Measurements from ENCODE around the gene GPRIN1. TPM values are rescaled to one million over a fixed set of nuclear protein-coding genes. Genes with fewer than 3 reads are reported as not detected.
"Not testable (repeated sequence)": the region's sequence is repeated elsewhere in the genome, so short reads cannot be mapped to it uniquely, and the experiment has no call there.

The GPRIN1 gene
- total RNA-seq, 1 donor from 2014 or later: 1.9 TPM

DNA sequence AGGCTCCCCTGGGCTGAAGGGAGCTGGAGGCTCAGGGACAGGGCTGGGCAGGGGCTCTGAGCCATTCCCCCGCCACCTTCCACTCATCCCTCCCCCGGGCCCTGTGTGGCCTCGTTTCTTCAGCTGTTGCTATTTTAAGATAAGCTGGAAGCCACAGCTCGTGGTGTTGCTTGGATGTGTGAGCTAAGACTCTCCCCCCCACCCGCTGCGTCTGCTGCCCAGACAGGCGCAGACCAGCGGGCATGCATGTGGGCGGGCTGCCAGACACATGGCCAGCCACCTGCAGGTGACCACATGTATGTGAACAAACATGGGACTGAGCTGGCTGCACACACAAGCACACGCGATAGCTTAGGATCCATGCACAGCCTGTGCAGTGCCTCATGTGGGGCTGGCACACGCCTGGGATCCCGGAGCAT is 11.7 kb upstream of the GPRIN1 start:
- ATAC-seq: no peak

DNA sequence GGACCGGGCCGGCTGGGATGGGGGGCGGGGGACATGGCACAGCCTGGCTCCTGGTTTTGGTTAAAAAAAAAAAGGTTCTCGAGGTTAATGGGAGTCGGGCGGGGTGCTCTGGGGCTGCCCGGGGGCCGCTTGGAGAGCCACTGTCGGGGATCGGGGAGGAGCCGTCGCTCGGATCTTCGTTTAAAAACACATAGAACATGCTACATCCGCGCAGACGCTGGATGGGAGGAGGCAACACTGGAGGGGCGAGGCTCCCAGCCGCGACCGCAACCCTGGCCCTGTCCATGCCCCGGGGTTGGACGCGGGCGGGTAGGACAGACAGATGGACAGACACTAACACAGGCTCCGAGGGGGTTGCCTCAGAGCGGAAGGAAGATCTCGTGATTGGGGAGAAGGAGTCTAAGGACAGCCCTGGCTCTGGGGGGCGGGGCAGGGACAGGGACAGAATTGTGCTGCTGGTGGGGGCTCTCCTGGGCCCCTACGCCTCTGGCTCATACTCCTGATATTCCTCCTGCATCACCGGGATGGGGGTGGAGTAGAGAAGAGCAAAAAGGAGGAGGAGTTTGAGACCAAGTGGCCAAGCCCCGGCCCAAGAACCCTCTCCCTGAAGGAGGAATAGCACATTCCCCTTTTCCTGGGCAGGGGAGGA is 10.5 kb upstream of the GPRIN1 start:
- ATAC-seq: no peak

DNA sequence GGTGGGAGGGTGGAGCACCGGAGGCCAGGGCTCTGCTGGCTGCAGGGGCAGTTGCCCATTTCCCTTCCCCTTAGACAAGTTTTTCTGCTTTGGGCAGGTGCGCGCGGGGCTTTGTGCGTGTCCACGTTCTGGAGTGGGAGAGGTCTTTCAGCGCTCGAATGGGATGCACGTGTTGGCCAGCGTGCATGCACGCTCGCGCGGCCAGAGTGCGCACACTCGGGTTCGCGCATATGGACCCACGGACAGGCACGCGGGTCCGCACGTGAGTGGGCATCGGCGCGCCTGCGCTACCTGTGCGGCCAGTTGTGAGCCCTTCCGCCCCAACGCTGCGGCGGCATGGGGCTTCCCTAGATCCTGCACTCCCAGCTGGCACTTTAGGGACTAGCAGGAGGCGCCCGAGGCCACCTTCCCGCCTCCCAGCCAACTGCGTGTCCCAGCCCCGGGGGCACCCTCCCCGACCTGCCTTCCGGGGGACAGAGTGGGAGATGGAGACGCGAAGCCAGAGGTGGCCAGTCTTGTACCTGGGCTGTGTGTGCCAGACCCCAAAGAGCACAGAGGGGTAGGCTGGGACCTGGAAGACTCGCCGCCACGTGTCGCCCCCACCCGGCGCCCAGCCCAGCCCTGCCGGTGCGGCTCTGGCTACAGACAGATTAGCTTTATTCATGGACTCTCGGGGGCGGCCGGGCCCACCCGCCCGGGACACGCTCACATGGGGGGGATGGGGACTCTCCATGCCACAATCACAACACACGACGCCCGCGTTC is 9.8 kb upstream of the GPRIN1 start:
- ATAC-seq: no peak

DNA sequence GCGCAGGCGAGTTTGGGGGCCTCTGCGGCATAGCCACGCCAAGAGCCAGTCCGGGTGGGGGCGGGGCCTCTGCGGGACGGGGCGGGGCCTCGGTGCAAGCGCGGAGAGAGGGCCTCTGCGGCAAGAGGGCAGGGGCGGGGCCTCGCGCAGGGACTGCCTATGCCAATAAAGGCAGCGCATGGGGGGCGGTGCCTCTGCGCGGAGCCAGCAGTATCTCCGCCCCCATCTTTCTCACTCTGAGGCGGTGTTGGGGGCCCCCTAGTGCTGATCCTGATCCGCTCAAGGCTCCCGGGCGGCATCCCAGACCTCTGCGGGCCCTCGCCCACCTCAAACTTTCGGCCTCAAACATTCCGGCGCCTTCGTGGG is 9.2 kb upstream of the GPRIN1 start:
- ATAC-seq: peak; percentile 65

DNA sequence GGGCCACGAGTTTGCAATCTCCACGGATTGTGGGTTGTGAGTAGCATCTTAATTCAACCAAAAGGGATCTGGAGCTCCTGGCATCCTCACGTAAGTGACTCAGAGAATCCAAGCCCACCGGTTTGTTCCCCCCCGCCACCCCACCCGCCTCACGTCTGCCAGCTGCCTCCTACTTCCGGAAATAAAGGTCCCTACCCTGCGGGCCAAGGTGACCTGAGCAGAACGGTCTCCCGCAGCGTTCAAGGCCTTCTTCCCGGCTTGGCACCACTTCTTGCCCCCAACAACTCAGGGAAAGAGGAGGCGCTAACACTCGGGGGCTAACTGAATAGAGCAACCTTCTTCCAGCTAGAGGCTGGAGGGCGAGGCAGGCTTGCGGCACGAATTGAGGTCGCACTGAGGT is 8.8 kb upstream of the GPRIN1 start:
- no peak for ATAC-seq

DNA sequence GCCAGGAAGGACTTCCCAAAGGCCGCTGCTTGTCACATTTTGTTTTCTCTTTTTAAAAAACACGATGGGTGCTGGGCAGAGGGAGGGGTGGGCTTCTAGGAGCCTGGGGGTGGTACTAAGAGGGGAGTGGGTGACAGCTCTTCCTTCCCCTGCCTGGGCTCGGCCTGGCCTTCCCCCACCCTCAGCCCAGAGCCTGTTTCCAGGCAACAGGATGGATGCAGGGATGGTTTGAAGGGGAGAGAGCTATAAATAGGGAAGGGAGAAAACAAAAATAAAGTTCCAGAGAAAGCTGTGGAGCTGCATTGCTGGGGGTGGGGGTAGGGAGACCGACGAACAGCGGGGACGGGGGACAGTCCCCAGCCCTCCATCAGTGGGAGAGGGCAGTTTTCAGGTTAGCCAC is 6.6 kb upstream of the GPRIN1 start:
- ATAC-seq: no peak

DNA sequence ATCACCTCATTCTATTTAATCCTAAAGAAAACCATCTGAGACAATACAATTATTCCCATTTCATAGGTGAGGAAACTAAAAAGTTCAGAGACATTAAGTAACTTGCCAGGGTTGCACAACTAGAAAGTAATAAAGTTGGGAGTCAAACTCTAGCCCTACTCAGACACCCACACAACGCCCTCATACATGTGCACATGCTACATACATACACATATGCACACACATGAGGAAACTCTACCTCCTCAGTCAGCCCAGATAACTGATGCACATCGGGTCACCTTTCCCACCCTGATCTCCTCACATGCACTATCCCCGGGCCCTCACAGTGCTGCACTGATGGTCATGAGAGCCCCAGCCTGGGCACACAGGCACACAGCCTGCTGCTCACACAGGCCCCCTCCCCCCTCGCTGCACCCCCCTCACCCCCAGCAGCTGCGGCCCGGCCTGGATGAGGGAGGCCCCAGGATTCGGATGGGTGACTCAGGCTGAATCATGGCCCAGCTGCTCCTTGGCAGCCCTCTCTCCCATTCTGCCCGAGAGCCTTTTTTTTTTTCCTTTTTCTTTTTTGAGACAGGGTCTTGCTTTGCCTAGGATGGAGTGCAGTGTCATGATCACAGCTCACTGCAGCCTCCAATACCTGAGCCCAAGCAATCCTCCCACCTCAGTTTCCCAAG is 5.0 kb upstream of the GPRIN1 start:
- ATAC-seq: no peak

DNA sequence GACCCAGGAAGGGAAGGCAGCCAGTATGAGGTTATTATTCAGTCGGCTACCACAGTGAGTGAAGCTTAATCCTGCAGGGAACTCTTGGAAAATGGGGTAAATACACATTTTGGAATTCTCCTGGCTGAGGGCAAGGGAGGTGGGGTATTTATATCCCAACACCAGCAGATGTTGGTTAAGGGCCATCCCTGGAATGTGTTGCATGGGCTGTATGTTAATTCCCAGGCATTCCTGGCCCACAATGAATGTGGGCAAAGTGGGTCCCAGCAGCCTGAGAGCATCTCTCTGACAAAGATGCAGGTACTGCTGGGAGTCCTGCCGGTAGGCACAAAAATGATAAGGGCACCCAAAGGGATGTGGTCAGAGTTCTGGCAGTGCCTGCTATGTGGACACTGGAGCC is 2.9 kb upstream of the GPRIN1 start:
- no peak for ATAC-seq

DNA sequence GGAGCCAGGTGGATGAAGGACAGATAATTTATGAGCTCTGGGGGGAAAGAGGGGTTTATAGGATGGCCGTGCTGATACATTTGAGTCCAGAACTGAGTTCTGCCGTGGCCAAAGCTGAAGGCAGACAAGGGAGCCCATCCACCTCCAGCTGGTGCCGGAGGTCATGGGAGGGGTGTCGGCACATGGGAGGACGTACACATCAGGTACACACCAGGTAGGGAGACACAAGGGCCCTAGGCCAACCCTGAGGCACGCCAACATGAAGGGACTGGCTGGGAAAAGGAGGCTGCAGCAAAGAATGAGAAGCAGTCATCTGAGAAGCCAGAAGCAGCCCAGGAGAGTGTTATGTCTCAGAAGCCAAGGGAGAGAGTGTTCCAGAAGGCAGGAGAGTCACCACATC is 2.1 kb upstream of the GPRIN1 start:
- no peak for ATAC-seq

DNA sequence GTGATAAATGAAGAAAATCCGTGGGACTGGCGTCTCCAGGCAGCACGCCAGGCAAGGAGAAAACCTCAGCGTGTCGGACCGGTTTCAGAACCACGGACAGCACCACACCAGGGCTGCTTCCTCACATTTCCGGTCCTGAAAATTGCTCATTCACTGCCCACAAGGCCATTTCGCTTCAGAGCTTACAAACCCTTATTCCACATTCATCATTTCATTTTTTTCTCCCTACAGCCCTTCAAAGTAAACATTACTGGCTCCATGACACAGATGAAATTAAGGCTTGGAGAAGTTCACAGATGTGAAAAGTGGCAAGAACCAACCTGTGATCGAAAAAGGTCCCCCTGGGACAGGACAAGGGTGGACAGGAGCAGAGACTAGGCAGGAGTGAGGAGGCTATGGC is 1.5 kb upstream of the GPRIN1 start:
- peak; percentile 46 for ATAC-seq

DNA sequence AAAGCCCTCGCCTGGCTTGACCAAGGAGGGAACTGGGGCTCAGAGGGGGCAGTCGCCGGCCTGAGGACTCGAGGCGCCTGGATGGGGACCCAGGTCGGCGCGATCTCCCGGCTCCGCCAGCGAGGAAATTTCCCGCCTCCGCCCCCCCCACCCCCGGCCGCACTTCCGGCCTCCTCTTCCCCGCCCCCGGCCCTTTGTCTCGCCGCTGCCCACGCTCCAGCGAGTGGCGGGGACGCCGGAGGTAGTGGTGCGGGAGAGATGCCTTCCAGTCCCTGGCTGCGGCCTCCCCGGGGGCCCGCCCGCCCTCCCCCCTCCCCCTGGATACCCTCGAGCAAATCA is 448 bp upstream of the GPRIN1 start:
- no peak for ATAC-seq

DNA sequence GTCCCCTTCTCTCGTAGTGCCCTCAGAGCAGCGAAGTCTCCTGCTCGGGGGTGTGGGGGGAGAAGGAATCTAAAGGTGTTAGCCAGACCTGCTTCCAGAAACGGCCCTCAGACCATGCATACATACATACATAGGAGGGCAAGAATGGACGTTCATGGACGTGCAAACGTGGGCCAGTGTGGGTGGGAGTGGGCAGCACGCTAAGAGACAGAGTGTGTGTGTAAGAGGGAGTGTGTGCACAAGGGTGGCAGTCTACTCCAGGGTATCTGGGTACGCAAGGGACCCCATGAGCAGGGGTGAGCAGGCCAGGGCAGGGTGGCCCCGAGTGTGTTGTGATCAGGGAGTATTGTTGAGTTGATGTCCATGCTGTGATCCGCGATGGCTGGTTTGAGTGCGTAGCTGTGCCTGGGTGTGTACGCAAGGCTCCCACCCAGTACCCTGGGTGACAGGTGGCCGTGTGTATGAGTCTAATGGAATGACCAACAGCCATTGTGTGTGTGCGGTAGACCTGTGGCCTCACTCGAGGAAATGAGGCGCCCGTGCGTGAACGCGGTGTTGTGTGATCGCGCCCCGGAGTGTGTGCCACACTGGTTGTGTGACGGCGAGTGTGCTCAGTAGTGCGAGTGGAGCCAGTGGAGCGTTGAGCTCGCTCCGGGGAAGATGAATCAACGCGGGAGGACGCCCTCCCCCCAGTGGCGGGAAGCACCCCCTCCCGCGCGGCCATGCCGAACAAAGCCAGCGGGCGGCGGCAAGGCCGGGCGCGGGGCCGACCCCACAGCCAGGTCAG is 826 bp downstream of the GPRIN1 start:
- no peak for ATAC-seq

DNA sequence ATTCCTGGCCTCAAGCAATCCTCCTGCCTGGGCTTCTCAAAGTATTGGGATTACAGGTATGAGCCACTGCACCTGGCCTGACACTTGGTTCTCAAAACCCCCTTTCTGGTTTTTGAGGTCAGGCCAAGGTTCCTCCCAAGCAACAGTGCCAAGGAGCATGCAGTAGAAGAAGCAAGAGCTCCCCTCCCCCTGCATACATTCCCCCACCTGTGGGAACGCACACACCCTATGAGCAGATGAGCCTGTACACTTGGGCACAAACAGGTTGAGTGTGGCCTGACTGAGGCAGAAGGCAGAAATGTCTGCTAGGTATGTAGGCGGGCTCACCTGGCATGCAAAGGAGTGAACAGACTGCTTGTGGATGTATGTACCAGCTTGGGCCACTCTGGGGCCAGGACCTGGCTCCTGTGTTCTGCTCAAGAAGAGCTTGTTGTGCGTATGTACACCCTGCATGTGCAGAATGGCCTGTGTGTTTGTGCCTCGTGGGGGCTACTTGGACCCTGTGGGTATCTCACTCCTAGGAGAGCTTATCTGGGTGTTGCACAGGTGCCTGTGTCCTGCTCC is 1.7 kb downstream of the GPRIN1 start:
- ATAC-seq: no peak

DNA sequence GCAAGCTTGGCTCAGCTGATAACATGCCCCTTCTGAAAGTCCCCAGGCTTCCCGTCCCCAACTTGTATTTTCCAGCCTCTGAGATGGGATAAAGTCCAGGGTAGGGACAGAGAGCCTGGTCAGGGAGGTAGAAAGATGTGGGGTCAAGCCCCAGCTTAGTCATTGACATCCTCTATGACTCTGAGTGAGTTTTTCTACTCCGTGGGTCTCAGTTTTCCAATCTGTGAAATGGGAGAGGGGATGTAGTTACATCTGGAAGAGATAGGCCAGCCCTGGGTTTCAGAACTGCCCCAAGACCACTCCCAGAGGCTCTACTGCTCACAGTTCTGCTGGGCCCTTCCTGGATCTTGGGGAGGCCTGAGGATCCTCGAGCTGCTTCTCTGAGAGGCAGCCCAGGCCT is 3.1 kb downstream of the GPRIN1 start:
- no peak for ATAC-seq

DNA sequence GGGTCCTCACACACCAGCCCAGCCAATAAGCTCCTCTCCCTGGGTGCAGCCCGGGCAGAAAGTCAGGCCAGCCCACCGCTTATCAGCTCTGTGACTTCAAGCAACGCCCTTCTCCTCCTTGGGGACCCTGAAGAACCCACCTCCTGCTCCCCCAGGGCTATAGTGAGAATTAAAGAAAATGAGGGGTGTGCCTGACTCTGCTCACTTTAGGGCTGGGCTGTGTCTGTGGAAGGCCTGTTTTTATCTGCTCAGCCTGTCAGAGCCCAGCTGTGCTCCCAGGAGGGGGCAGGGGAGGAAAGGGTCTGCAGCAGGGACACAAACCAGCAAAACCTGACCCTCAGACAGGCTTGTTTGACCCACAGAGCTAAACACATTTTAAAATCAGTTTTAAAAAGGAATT is 3.9 kb downstream of the GPRIN1 start:
- ATAC-seq: no peak

DNA sequence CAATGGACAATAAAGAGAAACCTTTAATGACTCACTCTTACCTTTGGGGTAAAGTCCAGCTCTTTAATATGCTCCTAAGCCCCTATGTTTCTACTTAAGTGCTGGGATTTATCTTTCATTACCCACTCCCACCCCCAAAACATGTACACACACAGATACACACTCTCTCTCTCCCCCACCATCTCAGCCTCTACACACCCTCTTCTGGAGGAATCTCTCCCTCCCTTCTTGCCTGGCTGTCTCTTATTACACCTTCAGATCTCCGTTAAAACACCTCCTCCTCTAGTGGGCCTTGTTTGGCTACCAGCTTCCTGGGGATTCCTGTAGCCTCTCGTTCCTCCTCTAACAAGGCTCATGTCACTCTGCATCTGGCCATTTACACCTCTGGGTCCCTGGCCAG is 6.9 kb downstream of the GPRIN1 start:
- no peak for ATAC-seq

DNA sequence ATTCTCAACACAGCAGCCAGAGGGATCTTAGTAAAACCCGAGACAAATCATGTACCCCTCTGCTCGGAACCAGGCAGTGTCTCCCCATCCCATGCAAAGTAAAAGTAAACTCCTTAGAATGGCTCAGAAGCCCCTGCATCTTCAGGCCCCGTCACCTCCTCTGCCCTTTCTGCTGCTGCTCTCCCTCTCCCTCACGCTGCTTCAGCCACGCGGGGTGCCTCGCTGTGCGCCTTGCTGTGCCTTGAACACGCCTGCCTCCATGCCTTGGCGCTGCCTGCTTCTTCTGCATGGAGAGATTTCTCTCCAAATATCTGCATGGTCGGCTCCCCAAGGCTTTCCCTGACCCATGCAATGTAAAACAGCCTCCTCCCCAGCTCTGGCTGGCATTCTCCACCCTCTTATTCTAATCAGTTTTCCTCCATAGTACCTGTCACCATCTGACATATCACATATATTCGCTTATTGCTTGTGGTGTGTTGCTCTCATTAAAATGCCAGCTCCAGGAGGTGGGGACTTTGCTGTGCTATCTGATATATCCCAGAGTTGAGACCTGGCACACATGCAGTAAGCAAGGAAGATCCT is 8.0 kb downstream of the GPRIN1 start:
- no peak for ATAC-seq

DNA sequence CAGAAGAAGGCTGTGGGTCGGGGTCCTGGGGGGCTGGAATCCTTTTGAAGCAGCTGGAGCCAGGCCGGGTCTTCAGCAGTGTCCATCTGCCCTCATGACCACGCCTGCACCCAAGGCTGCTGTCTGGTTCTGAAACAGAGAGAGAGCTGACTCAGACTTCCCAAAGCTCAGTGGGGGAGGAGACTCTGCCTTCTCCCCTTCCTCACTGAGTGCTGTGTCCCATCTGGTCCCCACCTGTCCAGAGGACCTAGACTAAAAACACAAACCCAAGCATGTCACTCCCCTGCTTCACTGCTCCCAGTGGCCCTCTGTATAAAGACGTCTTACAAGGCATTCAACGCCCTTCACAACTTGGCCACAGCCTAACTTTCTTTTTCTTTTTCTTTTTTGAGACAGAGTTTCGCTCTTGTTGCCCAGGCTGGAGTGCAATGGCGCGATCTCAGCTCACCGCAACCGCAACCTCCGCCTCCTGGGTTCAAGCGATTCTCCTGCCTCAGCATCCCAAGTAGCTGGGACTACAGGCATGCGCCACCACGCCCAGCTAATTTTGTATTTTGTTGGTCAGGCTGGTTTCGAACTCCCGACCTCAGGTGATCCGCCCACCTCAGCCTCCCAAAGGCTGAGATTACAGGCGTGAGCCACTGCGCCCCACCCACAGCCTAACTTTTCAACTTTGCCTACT is 10.1 kb downstream of the GPRIN1 start:
- not testable (repeated sequence) for ATAC-seq

DNA sequence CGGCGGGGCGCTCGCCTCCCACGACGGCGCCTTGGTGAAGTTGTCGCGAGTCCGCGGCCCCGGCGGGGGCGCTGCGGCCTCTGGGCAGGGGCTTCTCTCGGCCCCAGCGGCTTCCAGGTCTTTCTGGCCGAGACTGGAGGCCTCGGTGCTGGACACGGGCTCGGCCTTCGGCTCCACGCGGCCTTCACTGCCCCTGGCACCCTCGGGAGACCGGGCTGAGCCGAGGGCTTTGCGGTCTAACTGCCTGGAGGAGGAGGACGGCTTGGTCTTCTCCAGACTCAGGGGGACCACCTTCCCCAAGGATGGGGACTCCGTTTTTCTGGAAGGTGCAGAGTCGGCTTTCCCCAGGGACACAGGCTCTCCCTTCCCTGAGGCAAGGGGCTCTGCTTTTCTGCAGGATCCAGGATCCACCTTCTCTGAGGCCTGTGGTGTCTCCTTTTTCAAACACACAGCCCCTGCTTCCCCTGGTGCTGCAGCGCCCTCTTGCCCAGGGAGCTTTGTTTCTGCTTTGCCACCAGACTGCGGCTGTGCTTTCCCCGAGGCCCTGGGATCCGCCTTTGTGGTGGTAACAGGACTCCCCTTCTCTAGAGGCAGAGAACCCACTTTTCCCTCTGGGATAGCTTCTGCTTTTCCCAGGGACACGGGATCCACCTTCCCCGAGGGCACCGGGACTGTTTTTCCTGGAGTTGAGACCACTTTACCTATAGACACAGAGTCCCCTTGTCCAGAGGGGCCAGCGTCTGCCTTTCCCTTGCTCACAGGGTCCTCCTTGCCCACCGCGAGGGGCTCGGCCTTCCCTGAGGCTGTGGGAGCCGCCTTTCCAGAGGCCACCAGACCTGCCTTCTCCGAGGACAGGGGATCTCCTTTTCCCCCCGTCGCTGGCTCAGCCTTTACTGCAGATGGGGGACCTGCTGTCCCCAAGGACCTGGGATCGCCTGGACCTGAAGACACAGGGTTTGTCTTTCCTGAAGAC is 12.3 kb downstream of the GPRIN1 start:
- no peak for ATAC-seq

DNA sequence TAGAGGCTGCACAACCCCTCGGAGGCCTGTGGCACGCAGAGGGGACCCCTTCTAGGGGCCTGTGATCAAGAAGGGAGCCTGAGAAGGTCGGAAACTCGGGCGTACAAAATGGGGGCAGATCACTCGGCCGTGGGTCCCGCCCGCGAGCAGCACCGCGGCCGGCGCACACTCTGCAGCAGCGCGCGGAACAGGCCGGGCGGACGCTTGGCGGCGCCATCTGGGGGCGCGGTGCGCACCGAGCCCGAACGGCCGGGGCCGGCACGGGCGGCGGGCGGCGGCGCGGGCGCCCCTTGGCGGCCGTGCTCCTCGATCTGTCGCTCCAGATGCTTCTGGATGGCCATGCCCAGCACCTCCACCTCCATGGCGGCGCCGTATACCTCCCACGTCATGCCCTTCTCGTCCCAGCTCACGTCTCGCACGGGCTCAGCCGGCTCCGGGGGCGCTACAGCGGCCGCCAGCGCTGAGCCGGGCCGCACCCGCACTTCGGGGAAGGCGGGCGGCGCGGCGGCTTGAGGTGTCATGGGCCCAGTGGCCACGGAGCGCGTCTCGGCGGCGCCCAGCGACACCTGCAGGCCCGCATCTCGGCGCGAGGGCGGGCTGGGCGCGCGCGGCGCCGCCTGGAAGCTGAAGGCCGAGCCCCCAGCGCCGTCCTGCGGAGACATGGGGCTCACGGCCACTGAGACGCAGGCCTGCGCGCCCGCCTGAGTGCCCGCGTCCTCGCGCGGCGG is 13.1 kb downstream of the GPRIN1 start:
- peak; percentile 66 for ATAC-seq
